SKM-1 (cell line): Measurements from ENCODE around the gene ABCB8.
A peak's percentile ranks its signal among the peaks of the same experiment; 100 is the strongest.
"Not testable (repeated sequence)": the region's sequence is repeated elsewhere in the genome, so short reads cannot be mapped to it uniquely, and the experiment has no call there.

Source experiments
- DNase-seq: peaks from one replicate; lab custom pipeline; 2025; ENCODE audit not compliant: unreplicated experiment; lab: John Stamatoyannopoulos, UW

Gene ABCB8

DNA sequence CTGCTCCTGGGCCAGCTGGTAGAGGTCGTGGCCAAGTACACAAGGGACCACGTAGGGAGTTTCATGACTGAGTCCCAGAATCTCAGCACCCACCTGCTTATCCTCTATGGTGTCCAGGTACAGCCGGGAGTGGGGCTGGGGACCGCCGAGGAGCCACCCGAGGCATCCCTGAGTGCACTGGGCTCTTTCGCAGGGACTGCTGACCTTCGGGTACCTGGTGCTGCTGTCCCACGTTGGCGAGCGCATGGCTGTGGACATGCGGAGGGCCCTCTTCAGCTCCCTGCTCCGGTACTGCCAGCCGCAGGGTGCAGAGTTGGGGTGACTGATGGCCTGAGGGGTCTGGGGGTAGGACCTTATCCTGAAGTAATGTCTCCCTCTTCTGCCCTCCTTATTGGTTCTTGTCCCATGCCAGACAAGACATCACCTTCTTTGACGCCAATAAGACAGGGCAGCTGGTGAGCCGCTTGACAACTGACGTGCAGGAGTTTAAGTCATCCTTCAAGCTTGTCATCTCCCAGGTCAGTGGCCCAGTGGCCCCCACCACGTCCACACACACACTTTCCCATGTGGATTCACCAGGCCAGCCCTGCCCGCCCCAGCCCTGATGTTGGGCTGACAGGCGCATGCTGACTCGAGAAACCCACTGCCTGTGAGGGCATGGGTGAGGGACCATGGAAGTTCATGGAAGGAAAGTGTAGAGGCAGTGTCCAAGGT is 6.2 kb downstream of the ABCB8 start:
- DNase-seq: no peak

DNA sequence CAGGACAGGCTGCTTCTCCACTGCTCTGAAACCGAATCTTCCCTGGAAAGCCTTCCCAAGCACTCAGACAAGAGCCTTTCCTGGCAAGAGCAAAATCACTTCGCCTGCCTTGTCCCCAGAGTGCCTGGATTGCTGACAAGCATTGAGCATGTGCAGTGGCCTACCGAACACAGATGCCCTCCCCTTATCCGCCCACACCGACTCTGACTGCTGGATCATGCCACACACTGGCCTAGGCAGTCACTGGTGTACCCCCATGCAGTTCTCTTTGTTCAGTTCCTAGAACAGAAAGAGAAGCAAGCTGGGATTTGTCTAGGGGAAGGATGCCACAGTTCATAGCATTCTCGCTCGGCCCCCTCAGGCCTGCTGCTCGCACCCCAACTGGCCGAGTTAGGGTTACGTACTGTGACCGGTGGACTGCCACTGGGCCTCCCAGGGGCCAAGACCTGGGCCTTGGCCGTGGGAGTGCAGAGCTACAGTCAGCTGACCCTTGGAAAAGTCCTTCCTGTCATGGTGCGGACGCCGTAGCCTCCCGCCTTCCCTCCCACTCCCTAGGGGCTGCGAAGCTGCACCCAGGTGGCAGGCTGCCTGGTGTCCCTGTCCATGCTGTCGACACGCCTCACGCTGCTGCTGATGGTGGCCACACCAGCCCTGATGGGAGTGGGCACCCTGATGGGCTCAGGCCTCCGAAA is 6.9 kb downstream of the ABCB8 start:
- no peak for DNase-seq

DNA sequence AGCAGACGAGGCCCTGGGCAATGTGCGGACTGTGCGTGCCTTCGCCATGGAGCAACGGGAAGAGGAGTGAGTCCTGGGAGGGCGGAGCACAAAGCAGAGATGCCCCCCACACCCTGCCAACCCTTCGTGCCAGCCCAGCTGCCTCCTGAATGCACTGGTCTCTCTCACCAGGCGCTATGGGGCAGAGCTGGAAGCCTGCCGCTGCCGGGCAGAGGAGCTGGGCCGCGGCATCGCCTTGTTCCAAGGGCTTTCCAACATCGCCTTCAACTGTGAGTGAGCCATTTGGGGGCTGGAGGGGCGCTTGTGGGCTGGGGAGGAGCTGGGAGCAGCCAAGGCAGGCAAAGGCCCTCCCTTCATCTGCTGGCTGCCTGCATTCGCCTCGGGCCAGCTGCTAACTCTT is 7.7 kb downstream of the ABCB8 start:
- DNase-seq: no peak

DNA sequence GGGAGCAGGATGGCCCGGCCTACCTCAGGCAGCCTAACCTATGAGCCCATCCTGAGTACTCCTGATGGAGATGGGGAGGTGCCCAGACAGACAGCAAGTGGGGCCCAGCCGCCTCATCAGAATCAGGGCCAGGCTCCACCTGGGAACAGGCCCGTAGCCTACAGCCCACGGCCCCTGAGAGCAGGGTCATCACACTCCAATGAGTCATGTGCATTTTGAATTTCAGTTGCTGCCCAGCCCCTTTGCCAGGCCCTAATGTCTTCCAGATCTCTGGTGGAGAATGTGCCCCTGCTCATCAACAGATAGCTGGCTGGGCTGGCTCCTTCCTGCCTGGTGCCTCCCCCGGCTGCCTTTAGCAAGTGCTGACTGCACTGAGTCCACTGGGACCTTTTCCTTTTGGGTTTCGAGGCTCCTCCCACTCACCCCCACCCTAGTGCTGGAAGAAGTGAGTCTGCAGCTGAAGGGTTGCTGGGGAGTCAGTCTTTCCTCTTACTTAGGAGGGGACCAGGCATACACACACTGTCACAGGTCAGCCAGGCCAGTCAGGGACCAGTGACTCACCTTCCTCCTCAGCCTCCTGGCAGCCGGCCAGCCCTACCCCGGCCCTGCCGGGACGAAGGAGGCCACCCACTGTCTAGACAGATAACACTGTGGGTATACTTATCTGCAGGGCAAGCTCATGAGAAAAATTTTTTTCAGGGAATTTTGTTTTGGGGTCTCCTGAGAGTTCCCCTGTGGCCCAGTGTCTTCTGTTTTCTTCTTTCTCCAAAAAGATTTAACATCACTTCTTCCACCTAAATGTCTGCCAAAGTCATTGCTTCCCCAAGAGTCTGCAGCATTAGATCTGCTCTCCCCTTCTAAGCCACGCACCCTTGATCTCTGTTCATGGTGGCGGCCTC is 10.9 kb downstream of the ABCB8 start:
- peak; percentile 6 for DNase-seq

DNA sequence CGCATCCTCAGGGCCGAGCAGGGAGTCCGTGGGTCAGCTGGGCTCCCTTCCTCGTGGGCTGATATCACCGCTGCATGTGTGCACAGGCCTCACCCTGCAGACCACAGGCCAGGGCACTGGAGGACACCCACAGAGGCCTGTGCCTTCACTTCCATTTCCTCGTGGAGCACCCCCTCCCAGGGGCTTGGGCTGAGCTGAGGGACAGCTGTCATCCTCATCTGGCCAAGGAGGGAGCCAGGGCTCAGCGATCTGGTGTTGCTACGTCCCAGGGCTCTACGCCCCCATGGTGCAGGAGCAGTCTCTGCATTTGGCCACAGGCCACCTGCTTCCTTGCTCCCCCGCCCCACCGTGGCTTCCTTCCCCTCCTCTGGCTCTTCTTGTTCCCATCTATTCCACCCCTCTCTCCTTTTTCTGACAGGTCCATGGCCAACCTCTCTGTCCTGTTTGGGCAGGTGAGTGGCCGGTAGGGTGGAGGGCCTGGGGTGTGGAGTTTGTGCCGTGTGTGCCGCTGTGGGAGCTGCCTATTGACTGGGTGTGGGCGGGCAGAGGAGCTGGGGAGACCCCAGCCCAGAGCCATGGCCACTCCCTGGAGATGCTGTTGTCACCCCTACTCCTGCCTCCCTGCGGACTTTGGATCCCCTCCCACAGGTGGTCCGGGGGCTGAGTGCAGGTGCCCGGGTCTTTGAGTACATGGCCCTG is 11.7 kb downstream of the ABCB8 start:
- no peak for DNase-seq

DNA sequence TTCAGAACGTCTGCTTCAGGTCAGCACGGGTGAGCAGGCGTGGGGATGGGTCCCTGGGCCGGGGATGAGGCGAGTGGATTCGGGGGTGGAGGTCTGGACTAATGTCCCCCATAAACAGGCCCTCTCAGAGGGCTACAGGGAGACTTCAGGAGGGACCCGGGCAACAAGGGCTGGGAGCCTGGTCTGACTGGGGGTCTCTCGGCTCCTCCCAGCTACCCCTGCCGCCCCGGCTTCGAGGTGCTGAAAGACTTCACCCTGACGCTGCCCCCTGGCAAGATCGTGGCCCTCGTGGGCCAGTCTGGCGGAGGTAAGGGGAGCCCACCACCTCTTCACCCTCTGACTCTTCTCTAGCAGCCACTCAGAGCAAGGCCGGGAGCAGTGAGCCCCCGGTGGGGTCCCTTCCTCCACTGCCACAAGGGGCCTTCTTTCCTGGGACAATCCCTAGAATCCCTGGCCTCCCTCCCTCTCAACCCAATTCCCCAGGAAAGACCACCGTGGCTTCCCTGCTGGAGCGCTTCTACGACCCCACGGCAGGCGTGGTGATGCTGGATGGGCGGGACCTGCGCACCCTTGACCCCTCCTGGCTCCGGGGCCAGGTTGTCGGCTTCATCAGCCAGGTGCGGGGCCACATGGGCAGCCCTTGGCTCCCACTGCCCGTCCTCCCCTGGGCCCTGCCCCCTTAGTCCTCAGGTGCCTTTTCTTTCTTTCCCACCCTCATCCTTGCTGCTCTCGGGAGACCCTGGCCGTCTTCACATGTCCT is 12.5 kb downstream of the ABCB8 start:
- DNase-seq: no peak

DNA sequence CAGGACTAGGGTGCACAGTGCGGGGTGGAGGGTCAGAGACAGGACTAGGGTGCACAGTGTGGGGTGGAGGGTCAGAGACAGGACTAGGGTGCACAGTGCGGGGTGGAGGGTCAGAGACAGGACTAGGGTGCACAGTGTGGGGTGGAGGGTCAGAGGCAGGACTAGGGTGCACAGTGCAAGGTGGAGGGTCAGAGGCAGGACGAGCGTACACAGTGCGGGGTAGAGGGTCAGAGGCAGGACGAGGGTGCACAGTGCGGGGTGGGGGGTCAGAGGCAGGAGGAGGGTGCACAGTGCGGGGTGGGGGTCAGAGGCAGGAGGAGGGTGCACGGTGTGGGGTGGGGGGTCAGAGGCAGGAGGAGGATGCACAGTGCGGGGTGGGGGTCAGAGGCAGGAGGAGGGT is 15.2 kb downstream of the ABCB8 start:
- DNase-seq: not testable (repeated sequence)

DNA sequence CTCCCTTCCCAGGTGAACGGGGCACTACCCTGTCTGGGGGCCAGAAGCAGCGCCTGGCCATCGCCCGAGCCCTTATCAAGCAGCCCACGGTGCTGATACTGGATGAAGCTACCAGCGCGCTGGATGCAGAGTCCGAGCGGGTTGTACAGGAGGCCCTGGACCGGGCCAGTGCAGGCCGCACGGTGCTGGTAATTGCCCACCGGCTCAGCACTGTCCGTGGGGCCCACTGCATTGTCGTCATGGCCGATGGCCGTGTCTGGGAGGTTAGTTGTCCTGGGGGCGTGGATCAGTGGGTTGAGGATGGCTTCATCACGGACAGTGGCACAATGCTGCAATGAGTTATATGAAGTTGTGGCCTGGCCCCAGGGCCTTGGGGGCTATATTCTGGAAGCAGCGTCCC is 15.7 kb downstream of the ABCB8 start:
- no peak for DNase-seq

DNA sequence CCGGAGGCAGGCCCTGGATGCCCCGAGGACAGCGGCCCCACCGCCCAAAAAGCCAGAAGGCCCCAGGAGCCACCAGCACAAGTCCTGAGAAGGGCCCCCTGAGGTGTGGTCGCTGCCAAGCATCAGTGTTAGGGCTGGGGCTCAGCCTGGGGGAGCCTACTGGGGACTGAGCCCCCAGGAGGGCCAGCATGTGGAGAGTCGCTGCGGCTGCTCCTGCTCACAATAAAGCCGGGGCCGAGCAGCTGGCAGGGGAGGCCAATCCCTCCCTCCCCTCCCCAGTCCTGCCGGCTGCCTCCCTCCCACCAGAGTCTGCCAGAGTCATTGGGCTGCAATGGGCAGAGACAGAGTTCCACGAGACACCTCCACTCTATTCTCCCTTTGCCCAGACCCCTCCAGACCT is 17.0 kb downstream of the ABCB8 start:
- no peak for DNase-seq

DNA sequence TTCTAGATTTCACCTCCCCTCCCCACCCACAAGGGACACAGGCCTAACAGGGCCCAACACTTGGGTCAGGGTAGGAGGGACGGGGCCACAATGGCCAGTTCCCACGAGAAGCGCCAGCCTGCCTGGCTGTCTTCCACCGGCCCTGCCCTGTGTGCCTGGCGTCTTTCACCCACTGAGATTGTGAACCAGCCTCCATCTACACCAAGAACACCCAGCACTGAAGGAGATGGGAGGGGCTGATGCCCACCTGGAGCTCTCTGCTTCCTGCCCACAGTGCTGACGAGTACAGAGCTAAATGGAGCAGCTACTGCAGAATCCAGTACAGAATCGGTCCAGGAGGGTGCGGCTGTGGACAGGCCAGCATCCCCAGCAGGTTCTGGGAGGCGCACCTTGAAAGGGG is 17.7 kb downstream of the ABCB8 start:
- DNase-seq: no peak

DNA sequence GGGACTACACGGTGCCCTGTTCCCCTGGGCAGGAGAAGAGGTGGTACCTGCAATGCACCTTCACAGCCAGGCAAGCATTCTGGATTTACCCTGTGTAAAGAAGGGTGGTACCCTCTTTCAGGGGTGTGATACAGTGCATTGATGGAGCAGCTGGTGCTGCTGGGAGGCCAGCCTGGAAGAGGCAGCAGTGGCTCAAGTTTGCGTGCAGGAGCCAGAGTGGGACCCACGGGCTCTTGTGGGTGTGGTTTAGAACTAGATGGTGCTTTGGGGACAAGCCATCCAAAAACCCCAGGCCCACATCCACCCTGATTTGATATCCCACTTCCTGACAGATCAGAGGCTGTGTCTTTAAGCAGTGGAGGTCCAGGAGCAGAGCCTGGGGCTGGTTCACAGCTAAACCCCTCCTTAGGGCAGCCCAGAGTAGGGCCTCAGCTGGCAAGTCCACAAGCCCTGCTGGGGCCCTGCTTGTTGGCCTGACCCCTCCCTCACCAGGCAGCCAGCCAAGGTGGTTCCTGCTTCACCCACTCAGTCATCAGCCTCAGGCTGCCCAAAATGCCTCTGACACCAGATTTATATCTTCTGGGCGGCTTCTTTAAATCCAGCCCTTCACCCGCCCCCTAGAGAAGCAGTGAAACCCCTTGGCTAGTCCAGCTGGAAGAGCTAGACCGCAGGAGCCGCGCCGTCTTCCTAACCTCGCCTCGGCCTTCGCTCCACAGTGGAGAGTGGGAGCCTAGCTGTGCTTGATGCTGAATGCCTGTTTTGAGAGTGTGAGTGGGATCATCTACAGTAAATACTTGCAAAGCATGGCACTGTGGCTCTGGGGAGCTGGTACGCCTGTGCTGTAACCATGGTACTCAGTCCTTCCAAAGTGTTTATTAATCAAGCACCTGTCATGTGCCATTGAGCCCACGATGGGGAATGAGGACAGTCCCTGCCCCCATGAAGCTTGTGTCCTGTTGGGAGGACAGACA is 18.6 kb downstream of the ABCB8 start:
- no peak for DNase-seq

DNA sequence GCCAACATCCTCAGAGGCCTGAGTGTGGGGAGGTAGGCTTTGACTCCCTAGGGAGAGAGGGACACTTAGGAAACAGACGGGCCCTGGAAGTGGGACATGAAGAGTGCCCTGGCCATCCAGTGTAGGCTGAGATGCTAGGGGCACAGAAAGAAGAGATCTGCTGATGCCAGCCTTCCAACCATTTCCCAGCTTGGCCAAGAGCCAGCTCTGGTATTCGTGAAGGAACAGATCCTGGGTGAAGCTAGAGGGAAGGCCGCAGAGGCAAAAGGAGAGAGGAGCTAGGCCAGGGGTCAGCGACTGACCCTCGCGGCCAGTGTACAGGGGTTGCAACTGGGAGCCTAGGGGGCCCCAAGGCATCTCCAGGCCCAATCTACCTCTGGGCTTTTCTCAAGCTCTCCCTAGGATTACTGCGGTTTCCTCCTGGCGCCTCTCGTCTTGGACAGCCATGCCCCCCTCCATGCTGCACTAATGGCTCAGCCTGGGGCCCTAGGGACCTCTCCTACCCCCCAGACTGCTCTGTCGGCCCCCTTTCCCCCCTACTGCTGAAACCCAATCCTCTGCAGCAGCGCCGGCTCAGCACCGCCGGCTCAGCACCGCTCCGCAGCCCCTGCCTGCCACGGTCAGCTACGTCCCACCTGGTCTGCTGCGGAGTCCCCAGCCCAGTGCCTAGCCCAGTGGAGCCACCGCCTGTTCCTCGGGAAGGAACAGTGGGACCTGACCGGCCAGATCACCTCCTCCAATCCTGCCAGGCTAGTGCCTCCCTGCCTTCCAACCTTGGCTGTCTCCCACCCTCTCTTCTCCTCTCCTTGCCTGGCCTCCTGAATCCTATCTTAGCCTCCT is 19.9 kb downstream of the ABCB8 start, which contains the start of gene ASIC3:
Gene ASIC3 (plus strand): TSS at position 556 of the 840 bp plus-strand sequence. CDS start 355 bp downstream, outside the sequence.
- DNase-seq: no peak

DNA sequence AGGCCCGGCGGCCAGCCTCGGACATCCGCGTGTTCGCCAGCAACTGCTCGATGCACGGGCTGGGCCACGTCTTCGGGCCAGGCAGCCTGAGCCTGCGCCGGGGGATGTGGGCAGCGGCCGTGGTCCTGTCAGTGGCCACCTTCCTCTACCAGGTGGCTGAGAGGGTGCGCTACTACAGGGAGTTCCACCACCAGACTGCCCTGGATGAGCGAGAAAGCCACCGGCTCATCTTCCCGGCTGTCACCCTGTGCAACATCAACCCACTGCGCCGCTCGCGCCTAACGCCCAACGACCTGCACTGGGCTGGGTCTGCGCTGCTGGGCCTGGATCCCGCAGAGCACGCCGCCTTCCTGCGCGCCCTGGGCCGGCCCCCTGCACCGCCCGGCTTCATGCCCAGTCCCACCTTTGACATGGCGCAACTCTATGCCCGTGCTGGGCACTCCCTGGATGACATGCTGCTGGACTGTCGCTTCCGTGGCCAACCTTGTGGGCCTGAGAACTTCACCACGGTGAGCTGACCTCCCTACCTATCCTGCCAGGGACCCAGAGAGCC is 20.7 kb downstream of the ABCB8 start:
- DNase-seq: no peak

DNA sequence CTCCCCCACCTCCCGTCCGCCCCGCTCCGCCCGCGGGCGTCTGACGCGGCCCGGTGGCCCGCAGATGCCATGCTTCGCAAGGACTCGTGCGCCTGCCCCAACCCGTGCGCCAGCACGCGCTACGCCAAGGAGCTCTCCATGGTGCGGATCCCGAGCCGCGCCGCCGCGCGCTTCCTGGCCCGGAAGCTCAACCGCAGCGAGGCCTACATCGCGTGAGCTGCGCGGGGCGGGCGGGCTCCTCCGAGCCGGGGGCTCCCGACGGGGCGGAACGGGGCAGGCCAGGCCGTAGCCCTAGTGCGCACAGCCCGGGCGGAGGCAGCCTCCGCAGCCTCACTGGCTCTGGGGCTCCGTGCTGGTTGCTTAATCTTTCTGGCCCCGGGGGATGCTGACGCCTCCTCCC is 22.9 kb downstream of the ABCB8 start:
- no peak for DNase-seq

DNA sequence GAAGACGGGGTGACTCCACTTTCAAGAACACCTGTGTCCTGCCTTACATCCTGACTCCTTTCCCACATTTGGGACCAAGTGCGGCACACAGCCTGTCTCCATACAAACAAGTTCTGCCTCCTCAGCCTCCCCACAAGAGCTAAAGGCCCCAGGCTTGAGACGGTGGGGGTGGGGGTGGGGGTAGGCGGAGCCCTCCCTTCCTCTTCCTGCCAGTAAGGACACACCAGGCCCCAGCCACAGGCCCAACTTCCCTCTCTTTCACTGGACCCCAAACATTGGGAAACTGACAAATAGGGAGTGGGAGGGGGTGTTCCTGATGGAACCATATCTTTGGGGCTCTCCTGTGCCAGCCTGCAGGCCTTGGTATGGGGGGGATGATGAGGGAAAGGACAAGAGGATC is 24.8 kb downstream of the ABCB8 start:
- peak; percentile 1 for DNase-seq

DNA sequence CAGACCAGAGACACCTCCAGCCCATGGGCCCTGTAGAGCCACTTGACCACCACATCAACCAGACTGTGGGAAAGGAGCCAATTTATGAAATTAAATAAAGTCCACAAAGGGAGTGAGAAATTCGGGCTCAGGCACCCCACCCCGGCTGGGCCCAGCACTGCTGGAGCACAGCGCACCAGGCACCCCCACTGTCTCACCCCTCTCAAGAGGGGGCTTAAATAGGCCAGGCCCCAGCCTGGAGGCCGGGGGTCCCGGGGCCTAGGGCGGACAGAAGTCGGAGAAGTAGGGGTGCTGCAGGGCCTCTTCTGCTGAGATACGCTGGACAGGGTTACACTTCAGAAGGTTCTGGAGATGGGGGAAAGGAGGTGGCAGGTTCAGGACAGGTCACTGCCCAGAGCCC is 25.5 kb downstream of the ABCB8 start:
- no peak for DNase-seq

DNA sequence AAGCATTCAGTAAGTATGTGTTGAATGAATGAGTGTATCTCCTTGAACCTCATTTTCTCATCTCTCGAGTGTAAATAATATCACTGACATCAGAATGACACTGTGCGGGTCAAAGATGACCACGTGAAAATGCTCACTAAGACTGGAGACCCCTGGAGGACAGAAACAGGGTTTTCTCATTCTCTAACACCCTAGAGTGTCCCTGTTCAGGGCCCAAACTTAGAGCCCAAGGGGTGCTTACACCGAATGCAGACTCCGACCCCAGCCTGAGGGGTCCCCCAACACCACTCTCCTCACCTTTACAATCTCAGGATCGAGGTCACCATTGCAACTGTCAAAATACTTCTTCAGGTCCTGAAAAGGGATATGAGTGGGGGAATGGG is 28.0 kb downstream of the ABCB8 start:
- DNase-seq: no peak
